GM12891 (cell line): Measurements from ENCODE around the gene ENTREP3.
"Not testable (repeated sequence)": the region's sequence is repeated elsewhere in the genome, so short reads cannot be mapped to it uniquely, and the experiment has no call there.

Source experiments
- DNase-seq: peaks from one replicate; pipeline ENCODE4 v3.0.0; 2011; ENCODE audit warnings: low spot score; ENCODE audit not compliant: insufficient read length
- FAIRE-seq: peaks from 2 replicates; lab custom pipeline; 2011; peaks lifted over from hg19 to GRCh38; lab: Jason Lieb, UNC
- PAX5 ChIP-seq: IDR thresholded peaks from 2 replicates; pipeline ENCODE4 v1.6.1; 2011; ENCODE audit warnings: low read length, moderate library complexity, mild to moderate bottlenecking; ENCODE audit not compliant: insufficient read depth, severe bottlenecking
- POLR2A ChIP-seq: IDR thresholded peaks from 2 replicates; pipeline ENCODE4 v1.6.1; 2011; ENCODE audit warnings: low read depth, low read length, control low read depth
- POLR2AphosphoS5 ChIP-seq: IDR thresholded peaks from 2 replicates; pipeline ENCODE4 v1.6.1; 2011; ENCODE audit warnings: low read depth, low read length, control low read depth
- POU2F2 ChIP-seq: IDR thresholded peaks from 2 replicates; pipeline ENCODE4 v1.6.1; 2011; ENCODE audit warnings: low read depth, mild to moderate bottlenecking, control low read depth, low read length, moderate library complexity
- SPI1 ChIP-seq: IDR thresholded peaks from 2 replicates; pipeline ENCODE4 v1.6.1; 2011; ENCODE audit warnings: low read depth, low read length, control low read depth
- TAF1 ChIP-seq: IDR thresholded peaks from 2 replicates; pipeline ENCODE4 v1.6.1; 2011; ENCODE audit warnings: low read depth, low read length, control low read depth

Gene ENTREP3

DNA sequence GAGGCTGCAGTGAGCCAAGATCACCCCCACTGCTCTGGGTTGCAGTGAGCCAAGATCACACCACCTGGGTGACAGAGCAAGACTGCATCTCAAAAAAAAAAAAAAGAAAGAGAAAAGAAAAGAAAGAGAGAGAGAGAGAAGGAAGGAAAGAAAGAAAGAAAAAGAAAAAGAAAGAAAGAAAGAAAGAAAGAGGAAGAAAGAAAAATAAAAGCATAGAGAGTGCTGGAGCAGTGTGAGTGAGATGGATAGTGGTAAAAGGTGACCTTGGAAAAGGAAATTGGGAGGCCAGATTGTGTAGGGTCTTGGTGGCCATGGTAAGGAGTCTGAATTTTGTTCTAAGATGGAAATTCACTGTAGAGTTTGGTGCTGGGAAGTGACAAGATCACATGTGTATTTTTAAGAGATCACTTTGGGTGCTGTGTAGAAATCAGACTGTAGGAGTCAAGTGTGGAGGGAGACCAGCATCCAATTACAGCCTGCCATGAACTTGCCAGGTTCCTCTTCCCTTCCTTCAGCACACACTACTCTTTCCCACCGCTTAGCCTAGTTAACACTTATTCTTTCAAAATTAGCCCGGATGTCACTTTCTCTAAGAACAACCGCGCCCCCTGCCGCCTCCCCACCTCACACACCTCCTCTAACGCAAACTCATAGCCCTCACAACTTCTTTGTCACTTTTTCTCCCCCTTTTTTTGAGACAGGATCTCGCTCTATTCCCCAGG, 28.9 kb downstream of the ENTREP3 start:
- peak; percentile 58 for DNase-seq
- TF ChIP-seq POLR2AphosphoS5 (no peak), TAF1 (no peak), SPI1 (no peak), POU2F2 (no peak), POLR2A (no peak), PAX5 (no peak)
- FAIRE-seq, result peak; percentile 55

DNA sequence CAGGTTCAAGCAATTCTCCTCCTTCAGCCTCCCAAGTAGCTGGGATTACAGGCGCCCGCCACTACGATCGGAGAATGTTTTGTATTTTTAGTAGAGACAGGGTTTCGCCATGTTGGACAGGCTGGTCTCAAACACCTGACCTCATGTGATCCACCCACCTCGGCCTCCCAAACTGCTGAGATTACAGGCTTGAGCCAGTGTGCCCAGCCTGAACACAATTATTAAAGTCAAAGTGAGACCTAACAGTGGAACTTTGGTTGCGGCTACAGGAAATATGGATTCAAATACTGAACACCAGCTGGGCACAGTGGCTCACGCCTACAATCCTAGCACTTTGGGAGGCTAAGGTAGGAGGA, 29.9 kb downstream of the ENTREP3 start:
- not testable (repeated sequence) for DNase-seq, FAIRE-seq

DNA sequence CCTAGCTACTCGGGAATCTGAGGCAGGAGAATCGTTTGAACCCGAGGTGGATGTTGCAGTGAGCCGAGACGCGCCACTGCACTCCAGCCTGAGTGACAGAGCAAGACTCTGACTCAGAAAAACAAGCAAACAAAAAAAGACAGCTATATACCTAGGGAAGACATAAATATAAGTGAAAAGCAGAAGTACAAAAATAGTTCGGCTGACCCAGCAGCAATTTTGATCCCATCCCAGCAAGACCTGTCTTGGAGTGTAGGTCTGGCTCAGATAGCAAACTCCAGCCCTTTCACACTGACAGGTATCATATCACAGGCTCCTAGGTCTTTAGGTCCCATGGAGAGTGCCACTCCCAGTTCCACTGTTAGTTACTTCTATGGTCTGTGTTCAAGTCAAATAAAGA, 32.2 kb downstream of the ENTREP3 start:
- TF ChIP-seq SPI1 (peak; percentile 15; the same call in 1 of the 2 replicates), TAF1 (no peak)
- FAIRE-seq (no peak), DNase-seq (no peak)

DNA sequence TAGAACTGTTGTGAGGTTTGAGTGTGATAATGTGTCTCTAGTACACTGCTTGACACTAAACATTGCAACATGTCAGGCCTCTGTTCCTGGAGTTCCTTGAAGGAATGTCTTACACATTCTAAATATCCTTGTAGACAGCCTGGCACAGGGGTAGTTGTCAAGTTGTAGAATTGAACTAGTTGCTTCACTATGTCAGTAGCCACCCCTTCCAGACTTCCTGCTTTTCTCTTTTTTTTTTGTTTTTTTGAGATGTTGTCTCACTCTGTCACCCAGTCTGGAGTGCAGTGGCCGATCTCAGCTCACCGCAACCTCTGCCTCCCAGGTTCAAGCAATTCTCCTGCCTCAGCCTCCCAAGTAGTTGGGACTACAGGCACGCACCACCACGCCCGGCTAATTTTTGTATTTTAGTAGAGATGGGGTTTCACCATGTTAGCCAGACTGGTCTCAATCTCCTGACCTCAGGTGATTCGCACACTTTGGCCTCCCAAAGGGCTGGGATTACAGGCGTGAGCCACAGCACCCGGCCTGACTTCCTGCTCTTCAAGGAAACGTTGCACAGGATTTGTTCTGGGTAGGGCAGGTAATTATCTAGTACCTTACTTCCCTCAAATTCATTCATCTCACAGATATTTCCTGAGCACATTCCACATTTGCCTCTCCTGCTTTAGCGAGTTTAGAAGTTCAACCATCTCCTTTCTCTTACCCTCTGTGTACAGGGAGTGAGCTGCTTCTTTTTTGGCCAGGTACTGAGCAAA, 34.9 kb downstream of the ENTREP3 start:
- not testable (repeated sequence) for FAIRE-seq

DNA sequence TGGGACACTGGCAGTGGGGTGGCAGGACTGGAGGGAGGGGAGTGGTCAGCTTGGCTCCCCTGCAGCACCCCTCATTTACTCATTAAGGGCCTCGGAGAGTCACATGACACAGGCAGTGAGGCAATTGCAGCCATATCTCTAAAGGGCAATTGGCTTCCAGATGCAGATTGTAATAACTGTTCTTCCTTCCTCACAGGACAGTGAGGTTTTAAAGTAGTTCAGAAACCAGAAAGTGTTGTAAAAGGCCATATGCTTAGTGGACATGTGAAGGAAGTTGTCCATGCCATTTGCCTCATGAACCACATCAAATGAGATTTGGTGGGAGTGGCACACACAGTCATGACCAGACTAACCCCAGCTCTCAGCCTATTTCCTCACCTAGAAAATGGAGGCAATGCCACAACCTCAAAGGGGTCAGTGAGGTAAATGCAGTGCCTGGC, 35.7 kb downstream of the ENTREP3 start:
- DNase-seq (no peak), FAIRE-seq (no peak)
- TF ChIP-seq POLR2AphosphoS5, result no peak
- no peak for TF ChIP-seq PAX5
- no peak for TF ChIP-seq TAF1
- TF ChIP-seq POU2F2, result no peak
- TF ChIP-seq POLR2A, result no peak
- no peak for TF ChIP-seq SPI1

More for the DNA sequence above, 34.9 kb downstream of the ENTREP3 start:
- not testable (repeated sequence) for DNase-seq

DNA sequence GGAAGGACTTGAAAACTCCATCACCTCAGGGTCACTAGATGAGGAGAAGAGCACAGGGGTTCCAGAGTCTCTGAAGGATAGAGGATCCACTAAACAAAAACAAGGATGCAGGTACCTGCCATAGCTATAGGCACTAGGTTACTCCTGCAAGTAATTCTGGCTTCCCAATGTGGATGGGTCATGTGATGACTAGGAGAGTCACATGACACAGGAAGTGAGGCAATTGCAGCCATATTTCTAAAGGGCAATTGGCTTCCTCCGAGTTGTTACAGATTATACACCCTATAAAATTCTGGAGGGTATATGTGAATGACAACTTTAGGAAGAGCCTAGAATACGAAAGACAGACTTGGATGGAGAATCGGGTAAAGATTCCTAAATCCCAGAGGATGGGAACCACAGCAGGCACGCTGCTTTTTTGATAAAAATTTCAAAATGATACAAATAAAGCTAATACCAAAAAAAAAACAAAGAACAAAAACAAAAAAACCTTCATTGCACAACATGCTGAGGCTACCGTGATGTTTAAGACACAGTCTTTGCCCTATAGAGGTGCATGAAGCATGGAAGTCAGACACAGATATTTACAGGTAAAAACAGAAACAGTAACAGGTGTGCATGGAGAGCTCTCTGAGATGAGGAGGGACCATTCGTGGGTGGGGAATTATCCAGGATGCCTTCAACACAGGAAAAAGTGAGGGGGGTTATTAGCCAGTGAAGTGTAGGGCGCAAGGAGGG, 36.3 kb downstream of the ENTREP3 start:
- FAIRE-seq (no peak), DNase-seq (no peak)
- TF ChIP-seq POLR2AphosphoS5 (no peak), PAX5 (no peak), SPI1 (no peak), TAF1 (no peak), POU2F2 (no peak), POLR2A (no peak)

DNA sequence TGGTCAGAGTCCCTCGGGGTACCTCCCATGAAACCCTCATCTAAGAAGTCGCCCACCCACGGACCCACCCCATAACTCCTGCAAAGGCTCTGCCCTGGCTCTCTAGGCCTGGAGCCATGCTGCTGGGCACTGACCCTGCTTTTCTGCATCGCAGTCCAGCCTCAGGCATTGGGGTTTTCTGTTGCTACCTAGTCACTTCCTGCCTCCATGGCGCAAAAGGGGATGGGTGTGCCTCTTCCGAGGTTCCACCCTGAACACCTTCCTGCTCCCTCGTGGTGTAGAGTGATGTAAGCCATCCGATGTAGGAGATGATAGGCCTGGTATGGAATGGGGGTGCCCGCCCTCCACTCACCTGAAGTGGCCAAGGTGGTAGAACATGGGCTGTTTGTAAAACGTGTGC, 40.6 kb downstream of the ENTREP3 start:
- peak; percentile 20 for FAIRE-seq
- DNase-seq, result not testable (repeated sequence)

DNA sequence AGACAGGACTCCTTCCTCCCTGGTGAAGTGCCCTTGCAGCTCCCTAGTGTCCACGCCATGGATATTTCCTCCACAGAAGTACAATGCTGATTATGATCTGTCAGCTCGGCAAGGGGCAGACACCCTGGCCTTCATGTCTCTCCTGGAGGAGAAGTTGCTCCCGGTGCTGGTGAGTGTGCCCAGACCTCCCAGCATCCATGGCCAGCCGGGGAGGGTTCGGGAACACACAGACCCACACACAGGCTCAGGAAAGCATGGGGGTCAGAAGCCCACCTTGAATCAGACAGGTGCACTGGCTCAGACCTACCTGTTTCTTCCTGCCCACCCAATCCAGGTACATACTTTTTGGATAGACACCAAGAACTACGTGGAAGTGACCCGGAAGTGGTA, 43.2 kb downstream of the ENTREP3 start:
- not testable (repeated sequence) for FAIRE-seq, DNase-seq

DNA sequence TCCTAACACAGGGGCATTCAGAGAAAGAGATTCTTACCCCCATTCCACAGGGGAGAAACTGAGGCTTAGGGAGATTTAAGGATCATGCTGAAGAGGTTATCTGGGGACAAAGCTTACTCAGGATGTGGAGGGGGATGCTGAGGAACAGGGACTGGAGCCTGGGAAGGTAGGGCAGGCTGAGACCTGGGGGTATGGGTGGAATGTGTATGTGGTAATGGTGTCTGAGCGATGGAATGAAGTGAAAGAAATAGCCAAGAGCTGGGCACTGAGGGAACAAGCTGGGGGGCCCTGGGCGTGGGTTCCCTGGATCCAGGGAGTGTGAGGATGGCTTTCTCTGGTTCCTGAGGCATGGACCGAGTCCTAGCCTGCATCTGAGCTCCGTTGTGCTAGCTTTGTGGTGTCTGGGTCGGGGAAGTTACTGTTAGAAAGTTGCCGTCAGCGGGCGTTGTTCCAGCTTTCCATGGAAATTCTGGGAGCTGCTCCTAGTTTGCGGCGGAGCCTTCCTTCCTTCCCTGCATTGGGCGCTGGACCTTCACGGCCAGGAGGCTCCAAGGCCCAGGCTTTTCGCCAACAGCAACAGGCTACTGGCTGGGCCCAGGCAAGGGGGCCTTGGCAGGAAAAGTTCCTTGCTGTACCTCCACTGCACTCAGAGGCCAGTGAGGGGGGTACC, 43.8 kb downstream of the ENTREP3 start:
- not testable (repeated sequence) for FAIRE-seq, DNase-seq

DNA sequence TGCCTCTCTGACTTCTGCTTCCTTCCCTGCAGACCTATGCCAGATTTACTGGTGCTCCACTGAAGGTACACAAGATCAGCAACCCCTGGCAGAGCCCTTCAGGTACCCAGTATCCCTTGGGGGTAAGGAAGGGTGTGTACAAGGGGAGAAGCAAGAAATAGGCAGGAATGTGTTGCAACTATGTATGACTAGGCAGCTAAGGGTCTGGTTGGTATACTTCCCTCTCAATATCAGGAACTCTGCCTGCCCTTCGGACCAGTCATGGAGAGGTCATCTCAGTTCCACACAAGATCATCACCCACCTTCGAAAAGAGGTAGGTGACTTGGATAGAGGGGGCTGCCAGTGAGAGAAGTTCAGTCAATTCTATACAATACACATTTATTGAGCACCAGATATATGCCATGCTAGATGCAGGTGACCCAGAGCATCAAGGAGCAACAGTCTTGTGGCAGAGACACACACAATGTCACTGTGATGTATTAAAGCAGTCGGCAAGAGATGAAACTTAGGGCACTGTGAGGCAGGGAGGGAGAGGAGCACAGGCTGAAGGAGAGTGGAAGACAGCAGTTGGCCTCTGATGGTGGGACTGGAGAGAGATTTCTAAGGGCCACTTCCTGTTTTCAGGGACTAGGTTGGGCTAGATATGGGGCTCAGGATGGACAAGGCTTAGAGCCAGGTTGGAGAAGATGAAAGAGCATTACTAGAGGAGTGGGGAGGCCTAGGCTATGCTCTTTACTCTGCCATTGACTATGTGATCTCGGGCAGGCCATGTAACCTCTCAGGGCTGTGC, 44.8 kb downstream of the ENTREP3 start:
- DNase-seq, result no peak
- no peak for FAIRE-seq

More for the DNA sequence above, 44.8 kb downstream of the ENTREP3 start:
- TF ChIP-seq POLR2A (no peak), TAF1 (no peak), PAX5 (no peak), SPI1 (no peak)
